Measurements from ENCODE around the gene NRG4. TPM values are rescaled to one million over a fixed set of nuclear protein-coding genes. Genes with fewer than 3 reads are reported as not detected.
"Not testable (repeated sequence)": the region's sequence is repeated elsewhere in the genome, so short reads cannot be mapped to it uniquely, and the experiment has no call there.

NRG4 gene
- not detected in 2 replicates for total RNA-seq (2014; rRNA removed; shearing (Covaris generic))

- peak; percentile 5 for DNase-seq (ENCODE audit: low read depth)
Observed at GRCh38 chr15:76011627-76012551, at the start of gene NRG4. TSS of gene NRG4 (minus strand) at chr15:76012424. CDS start at chr15:76011230, 1,194 bp downstream.

GRCh38 chr15:76061700-76062099 lies 49.5 kb upstream of the NRG4 start:
- DNase-seq (ENCODE audit: low read depth) = no peak

- no peak for DNase-seq (ENCODE audit: low read depth)
Observed at GRCh38 chr15:76060118-76060989, 48.1 kb upstream of the NRG4 start.

GRCh38 chr15:76059320-76060117 lies 47.3 kb upstream of the NRG4 start, which contains the start of gene TMEM266:
TSS of gene TMEM266 (plus strand) at chr15:76059985. CDS start at chr15:76134264, 74,279 bp downstream.
- peak; percentile 30 for DNase-seq (ENCODE audit: low read depth)

GRCh38 chr15:76058714-76059319 lies 46.6 kb upstream of the NRG4 start:
- peak; percentile 21 for DNase-seq (ENCODE audit: low read depth)

- DNase-seq (ENCODE audit: low read depth) = peak; percentile 29
Observed at GRCh38 chr15:76057332-76058000, 45.2 kb upstream of the NRG4 start.

GRCh38 chr15:76056931-76057330 lies 44.7 kb upstream of the NRG4 start:
- no peak for DNase-seq (ENCODE audit: low read depth)

- DNase-seq (ENCODE audit: low read depth) = peak; percentile 12
Observed at GRCh38 chr15:76054201-76054600, 42.0 kb upstream of the NRG4 start.

GRCh38 chr15:76038512-76038911 lies 26.3 kb upstream of the NRG4 start:
- no peak for DNase-seq (ENCODE audit: low read depth)

- no peak for DNase-seq (ENCODE audit: low read depth)
Observed at GRCh38 chr15:76035593-76035992, 23.4 kb upstream of the NRG4 start.

GRCh38 chr15:76034111-76034510 lies 21.9 kb upstream of the NRG4 start:
- DNase-seq (ENCODE audit: low read depth) = no peak

- DNase-seq (ENCODE audit: low read depth) = no peak
Observed at GRCh38 chr15:76033438-76033837, 21.2 kb upstream of the NRG4 start.

- DNase-seq (ENCODE audit: low read depth) = no peak
Observed at GRCh38 chr15:76032046-76032445, 19.8 kb upstream of the NRG4 start.

- no peak for DNase-seq (ENCODE audit: low read depth)
Observed at GRCh38 chr15:76024021-76024768, 12.0 kb upstream of the NRG4 start.

- not testable (repeated sequence) for DNase-seq (ENCODE audit: low read depth)
Observed at GRCh38 chr15:76013470-76013869, 1.2 kb upstream of the NRG4 start.

- no peak for DNase-seq (ENCODE audit: low read depth)
Observed at GRCh38 chr15:76010613-76011012, 1.6 kb downstream of the NRG4 start.

GRCh38 chr15:76006136-76006778 lies 6.0 kb downstream of the NRG4 start:
- peak; percentile 24 for DNase-seq (ENCODE audit: low read depth)

GRCh38 chr15:76003364-76003763 lies 8.9 kb downstream of the NRG4 start:
- no peak for DNase-seq (ENCODE audit: low read depth)

GRCh38 chr15:75995611-75996010 lies 16.6 kb downstream of the NRG4 start:
- no peak for DNase-seq (ENCODE audit: low read depth)

Data from M059J (cell line).